ENCODE measurements around the gene TLR2. TPM values are rescaled to one million over a fixed set of nuclear protein-coding genes. Genes with fewer than 3 reads are reported as not detected.
A peak's percentile ranks its signal among the peaks of the same experiment; 100 is the strongest.

Gene TLR2
- total RNA-seq, 4 donors from 2014 or later, result 0.40 to 17.6 (median 9.1) TPM

DNA sequence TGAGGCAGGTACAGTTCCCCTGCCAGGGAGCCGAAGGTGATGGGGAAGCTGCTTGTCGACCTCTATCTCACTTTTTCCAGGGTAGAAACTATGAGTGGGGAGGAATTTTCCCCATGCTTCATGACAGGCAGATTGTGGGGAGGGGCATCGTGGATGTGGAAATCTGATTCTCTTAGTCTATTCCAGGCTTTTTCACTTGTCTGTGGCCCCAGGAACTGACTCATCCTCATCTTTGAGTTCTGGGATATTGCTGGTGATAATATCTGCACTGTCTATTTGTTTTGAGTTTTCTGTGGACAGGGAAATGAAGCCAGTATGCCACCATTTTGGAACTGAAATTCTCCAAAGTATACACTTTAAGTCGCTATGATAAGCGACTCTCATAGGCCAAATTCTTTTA is 7.6 kb upstream of the TLR2 start:
- H3K27me3 ChIP-seq, result peaks cover under 1% of the 10 kb centered on the region
- no peaks in the 10 kb centered on the region for H3K36me3 ChIP-seq
- H3K4me1 ChIP-seq, result no peaks in the 10 kb centered on the region
- 78 to 94% methylated on average over 4 to 5 of the region's 5 CpGs for WGBS, 2 donors (ENCODE audit: low coverage in 1 of 2)
- no peak overlapping the region for H3K4me3 ChIP-seq
- no peaks in the 10 kb centered on the region for H3K9me3 ChIP-seq
- in situ Hi-C loops (cut with MboI; ENCODE audit: low pct_ligation_motif_present in 1 of 4, low pct_unique_long_range_greater_than_20kb in 1 of 4, low sequenced_read_pairs in 3 of 4) (no loop called here), intact Hi-C loops (cut with DNase I; ENCODE audit: low total_unique reads) (no loop called here)
- H3K27ac ChIP-seq, result no peak overlapping the region
- TF ChIP-seq EP300 (IDR thresholded peaks at IDR 0.05; ENCODE audit: low read depth) (no peak), POLR2AphosphoS5 (IDR thresholded peaks at IDR 0.05) (no peak), POLR2A (IDR thresholded peaks at IDR 0.05) (no peak)
- TF ChIP-seq, protein P1, sequence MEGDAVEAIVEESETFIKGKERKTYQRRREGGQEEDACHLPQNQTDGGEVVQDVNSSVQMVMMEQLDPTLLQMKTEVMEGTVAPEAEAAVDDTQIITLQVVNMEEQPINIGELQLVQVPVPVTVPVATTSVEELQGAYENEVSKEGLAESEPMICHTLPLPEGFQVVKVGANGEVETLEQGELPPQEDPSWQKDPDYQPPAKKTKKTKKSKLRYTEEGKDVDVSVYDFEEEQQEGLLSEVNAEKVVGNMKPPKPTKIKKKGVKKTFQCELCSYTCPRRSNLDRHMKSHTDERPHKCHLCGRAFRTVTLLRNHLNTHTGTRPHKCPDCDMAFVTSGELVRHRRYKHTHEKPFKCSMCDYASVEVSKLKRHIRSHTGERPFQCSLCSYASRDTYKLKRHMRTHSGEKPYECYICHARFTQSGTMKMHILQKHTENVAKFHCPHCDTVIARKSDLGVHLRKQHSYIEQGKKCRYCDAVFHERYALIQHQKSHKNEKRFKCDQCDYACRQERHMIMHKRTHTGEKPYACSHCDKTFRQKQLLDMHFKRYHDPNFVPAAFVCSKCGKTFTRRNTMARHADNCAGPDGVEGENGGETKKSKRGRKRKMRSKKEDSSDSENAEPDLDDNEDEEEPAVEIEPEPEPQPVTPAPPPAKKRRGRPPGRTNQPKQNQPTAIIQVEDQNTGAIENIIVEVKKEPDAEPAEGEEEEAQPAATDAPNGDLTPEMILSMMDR (IDR thresholded peaks at IDR 0.05), result no peak
- DNase-seq, result no peak

DNA sequence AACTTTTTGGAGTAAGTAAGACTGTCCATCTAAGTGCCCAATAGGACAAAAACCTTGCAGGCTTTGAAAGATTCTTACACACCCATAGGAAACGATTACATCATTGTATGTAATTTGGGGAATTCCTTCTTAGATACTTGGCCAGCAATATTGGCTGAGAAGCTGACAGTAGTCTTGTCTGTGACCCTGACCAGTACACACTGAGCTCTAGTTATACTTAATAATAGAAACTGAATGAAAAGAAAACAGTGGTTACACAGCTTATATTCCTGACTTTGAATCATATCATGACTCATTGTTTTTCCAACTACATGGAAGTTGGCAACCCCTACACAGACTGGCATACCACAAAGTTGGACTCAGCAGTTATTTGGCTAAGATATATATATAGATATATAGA is 7.1 kb upstream of the TLR2 start:
- DNase-seq, result no peak
- H3K27ac ChIP-seq, result no peak overlapping the region
- no peaks in the 10 kb centered on the region for H3K9me3 ChIP-seq
- no peaks in the 10 kb centered on the region for H3K36me3 ChIP-seq
- intact Hi-C loops (cut with DNase I; ENCODE audit: low total_unique reads), result no loop called here
- WGBS, 2 donors (ENCODE audit: low coverage in 1 of 2), result 18 to 59% methylated on average over 1 of the region's 1 CpG
- TF ChIP-seq, protein P1 (IDR thresholded peaks at IDR 0.05), result no peak
- no peak for TF ChIP-seq POLR2A (IDR thresholded peaks at IDR 0.05)
- TF ChIP-seq POLR2AphosphoS5 (IDR thresholded peaks at IDR 0.05), result no peak
- TF ChIP-seq EP300 (IDR thresholded peaks at IDR 0.05; ENCODE audit: low read depth), result no peak
- no peaks in the 10 kb centered on the region for H3K27me3 ChIP-seq
- H3K4me3 ChIP-seq, result no peak overlapping the region
- no peaks in the 10 kb centered on the region for H3K4me1 ChIP-seq
- in situ Hi-C loops (cut with MboI; ENCODE audit: low pct_ligation_motif_present in 1 of 4, low pct_unique_long_range_greater_than_20kb in 1 of 4, low sequenced_read_pairs in 3 of 4), result no loop called here

DNA sequence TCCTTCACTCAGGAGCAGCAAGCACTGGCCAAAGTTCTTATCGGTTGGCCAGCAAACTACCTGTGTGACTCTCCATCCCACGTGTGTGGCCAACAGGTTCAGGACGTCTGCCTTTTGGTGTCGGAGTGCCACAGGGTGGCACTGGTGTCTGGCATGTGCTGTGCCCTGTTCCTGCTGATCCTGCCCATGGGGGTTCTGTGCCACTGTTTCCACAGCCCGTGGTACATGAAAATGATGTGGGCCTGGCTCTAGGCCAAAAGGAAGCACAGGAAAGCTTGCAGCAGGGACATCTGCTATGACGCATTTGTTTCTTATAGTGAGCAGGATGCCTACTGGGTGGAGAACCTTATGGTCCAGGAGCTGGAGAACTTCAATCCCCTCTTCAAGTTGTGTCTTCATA is 4.6 kb upstream of the TLR2 start:
- Histone ChIP-seq H3K4me3 (no peak overlapping the region), H3K36me3 (no peaks in the 10 kb centered on the region), H3K9me3 (no peaks in the 10 kb centered on the region), H3K27ac (no peak overlapping the region), H3K4me1 (peaks cover 0 to 10% (median 6%) of the 10 kb centered on the region in 4 donors), H3K27me3 (peaks cover 16% of the 10 kb centered on the region)
- no peak for TF ChIP-seq POLR2AphosphoS5 (IDR thresholded peaks at IDR 0.05)
- TF ChIP-seq EP300 (IDR thresholded peaks at IDR 0.05; ENCODE audit: low read depth), result no peak
- no peak for TF ChIP-seq POLR2A (IDR thresholded peaks at IDR 0.05)
- TF ChIP-seq, protein P1 (IDR thresholded peaks at IDR 0.05), result no peak
- no peak for DNase-seq
- intact Hi-C loops (cut with DNase I; ENCODE audit: low total_unique reads), result no loop called here
- 54 to 68% methylated on average over 4 to 6 of the region's 6 CpGs for WGBS, 2 donors (ENCODE audit: low coverage in 1 of 2)
- in situ Hi-C loops (cut with MboI; ENCODE audit: low pct_ligation_motif_present in 1 of 4, low pct_unique_long_range_greater_than_20kb in 1 of 4, low sequenced_read_pairs in 3 of 4), result no loop called here

DNA sequence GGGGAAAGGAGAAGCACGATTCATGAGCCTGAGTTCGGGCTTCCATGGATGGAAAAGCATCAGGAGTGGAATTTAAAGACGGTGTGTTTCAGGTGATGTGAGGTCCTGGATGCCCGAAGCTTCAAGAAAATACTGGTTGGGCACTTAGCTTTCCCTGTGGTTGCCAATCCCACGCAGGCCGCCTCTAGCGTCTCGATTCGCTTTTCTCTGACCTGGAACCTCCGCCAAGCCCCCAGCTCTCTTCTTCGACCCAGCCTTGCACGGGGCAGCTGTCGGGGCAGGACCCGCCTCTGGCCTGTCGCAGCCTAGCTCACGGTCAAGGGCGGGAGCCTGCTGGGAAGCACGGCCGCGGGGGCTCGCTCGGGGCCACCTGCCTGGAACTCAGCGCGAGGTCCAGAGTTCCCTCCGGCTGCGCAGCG is 308 bp upstream of the TLR2 start:
- TF ChIP-seq POLR2A (IDR thresholded peaks at IDR 0.05), result no peak
- no peak for TF ChIP-seq EP300 (IDR thresholded peaks at IDR 0.05; ENCODE audit: low read depth)
- TF ChIP-seq, protein P1 (IDR thresholded peaks at IDR 0.05), result no peak
- TF ChIP-seq POLR2AphosphoS5 (IDR thresholded peaks at IDR 0.05), result no peak
- Histone ChIP-seq H3K27ac (no peak overlapping the region), H3K27me3 (peaks cover 27% of the 10 kb centered on the region), H3K4me3 (peak overlapping the region; percentile 49 to 80 (median 54)), H3K9me3 (peaks cover 10 to 11% of the 10 kb centered on the region in 2 donors), H3K4me1 (peaks cover 0 to 17% (median 14%) of the 10 kb centered on the region in 4 donors), H3K36me3 (peaks cover 0 to 6% (median 0%) of the 10 kb centered on the region in 4 donors)
- in situ Hi-C loops (cut with MboI; ENCODE audit: low pct_ligation_motif_present in 1 of 4, low pct_unique_long_range_greater_than_20kb in 1 of 4, low sequenced_read_pairs in 3 of 4) (no loop called here), intact Hi-C loops (cut with DNase I; ENCODE audit: low total_unique reads) (no loop called here)
- DNase-seq, result no peak
- 7 to 80% methylated on average over 1 to 25 of the region's 27 CpGs for WGBS, 2 donors (ENCODE audit: low coverage in 1 of 2)
